HK-2 (cell line): ENCODE results near the gene EDARADD.
"Not testable (repeated sequence)": the region's sequence is repeated elsewhere in the genome, so short reads cannot be mapped to it uniquely, and the experiment has no call there.

Experiments used
- DNase-seq: peaks from one replicate; pipeline ENCODE4 v3.0.0-alpha.2; 2018; ENCODE audit not compliant: unreplicated experiment

Gene EDARADD

GRCh38 chr1:236393681-236394481 is at the start of gene EDARADD:
EDARADD (plus strand) TSS chr1:236394286; CDS start chr1:236394445, 159 bp downstream.
- no peak for DNase-seq

- peak; percentile 4 for DNase-seq
Measured at GRCh38 chr1:236345728-236346127, 48.4 kb upstream of the EDARADD start.

GRCh38 chr1:236348071-236348470 is 46.0 kb upstream of the EDARADD start:
- no peak for DNase-seq

DNA sequence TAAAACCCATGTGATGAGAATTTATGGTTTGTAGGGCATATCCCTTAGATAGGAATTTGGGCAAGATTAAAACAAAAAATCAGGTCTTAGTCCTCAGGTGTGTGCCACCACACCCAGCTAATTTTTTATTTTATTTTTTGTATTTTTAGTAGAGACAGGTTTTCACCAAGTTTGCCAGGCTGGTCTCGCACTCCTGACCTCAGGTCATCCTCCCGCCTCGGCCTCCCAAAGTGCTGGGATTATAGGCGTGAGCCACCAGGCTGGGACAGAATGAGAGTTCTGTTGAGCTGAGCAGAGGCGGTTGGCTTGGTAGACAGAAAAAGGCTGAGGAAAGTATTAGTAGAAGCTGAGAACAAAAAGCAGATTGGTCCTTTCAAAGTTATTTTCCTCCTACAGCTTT is 43.8 kb upstream of the EDARADD start:
- no peak for DNase-seq

- DNase-seq: no peak
Measured at GRCh38 chr1:236351875-236352573, 42.1 kb upstream of the EDARADD start.

DNA sequence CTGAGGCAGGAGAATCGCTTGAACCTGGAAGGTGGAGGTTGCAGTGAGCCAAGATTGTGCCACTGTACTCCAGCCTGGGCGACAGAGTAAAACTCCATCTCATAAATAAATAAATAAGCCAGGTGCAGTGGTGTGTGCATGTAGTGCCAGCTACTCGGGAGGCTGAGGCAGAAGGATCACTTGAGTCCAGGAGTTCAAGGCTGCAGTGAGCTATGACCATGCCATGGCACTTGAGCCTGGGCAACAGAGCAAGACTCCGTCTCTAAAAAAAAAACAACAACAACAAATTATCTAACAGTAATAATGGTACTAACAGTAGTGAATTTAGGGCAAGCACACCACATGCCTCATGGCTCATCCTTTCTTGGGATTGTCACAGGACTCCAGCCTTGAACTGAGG is 41.3 kb upstream of the EDARADD start:
- DNase-seq: not testable (repeated sequence)

DNA sequence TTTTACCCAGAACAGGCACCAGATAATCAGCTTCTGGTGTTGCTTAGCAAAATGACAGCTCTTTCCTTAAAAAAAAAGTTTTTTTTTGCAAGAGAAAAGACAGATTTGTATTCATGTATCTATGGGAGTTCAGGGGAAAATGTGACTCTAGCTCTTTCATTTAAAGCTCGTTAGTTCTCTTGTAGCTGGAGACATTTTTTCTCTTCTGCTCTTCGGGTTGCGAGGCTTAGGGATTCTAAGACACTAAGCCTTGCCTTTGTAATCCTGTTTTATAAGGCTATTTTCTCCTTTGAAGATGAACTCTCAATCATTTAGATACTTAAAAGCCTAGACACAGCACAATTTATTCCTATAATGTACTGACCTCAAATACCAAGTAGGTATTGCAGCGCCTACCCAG is 40.3 kb upstream of the EDARADD start:
- no peak for DNase-seq

DNA sequence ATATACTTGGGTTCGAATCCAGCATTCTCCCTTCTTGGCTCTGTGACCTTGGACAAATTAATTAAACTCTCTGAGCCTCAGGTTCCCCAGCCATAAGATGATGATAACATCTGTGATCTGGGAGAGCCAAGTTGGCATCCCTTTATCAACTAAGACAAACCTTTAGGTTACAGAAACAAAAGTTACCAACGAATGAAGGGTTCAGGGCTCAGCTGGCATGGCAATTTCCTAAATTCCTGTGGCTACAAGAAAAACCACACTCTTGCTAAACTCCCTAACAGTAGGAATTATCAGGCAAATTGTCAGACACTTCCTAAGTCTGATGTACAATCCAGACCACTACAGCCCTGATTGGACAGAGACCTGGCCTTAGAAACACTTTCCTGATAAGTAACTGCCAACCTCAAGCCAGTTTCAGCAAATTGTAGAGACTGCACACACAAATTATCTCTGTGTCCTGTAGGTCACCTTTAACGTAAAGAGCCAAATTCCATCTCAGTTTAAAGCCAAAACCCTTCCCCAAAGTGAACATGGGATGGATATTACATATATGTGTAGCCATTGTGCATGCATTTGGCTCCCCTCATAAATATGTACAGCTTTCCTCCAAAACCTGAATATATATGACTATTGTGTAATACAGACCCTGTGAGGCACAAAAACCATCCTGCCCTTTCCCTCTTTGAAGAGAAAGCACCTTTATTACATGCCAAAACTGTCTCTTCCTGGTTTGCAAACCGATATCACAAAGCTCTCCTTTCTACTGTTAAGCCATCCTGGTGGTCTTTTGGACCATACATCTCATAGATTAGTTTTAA is 39.5 kb upstream of the EDARADD start:
- DNase-seq: peak; percentile 4

GRCh38 chr1:236356141-236356540 is 37.9 kb upstream of the EDARADD start:
- no peak for DNase-seq

GRCh38 chr1:236361909-236362590 is 32.0 kb upstream of the EDARADD start:
- no peak for DNase-seq

DNA sequence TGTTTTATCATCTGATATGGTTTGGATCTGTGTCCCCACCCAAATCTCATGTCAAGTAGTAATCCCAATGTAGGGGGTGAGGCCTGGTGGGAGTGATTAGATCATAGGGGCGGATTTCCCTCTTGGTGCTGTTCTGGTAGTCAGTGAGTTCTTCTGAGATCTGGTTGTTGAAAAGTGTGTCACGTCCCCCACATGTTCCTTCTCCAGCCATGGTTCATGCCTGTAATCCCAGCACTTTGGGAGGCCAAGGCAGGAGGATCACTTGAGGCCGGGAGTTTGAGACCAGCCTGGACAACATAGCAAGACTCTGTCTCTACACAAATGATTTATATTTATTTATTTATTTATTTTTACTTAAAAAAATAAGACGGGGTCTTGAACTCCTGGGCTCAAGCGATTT is 30.8 kb upstream of the EDARADD start:
- no peak for DNase-seq

- DNase-seq: no peak
Measured at GRCh38 chr1:236365999-236366570, 28.0 kb upstream of the EDARADD start.

GRCh38 chr1:236366681-236367080 is 27.4 kb upstream of the EDARADD start:
- not testable (repeated sequence) for DNase-seq

DNA sequence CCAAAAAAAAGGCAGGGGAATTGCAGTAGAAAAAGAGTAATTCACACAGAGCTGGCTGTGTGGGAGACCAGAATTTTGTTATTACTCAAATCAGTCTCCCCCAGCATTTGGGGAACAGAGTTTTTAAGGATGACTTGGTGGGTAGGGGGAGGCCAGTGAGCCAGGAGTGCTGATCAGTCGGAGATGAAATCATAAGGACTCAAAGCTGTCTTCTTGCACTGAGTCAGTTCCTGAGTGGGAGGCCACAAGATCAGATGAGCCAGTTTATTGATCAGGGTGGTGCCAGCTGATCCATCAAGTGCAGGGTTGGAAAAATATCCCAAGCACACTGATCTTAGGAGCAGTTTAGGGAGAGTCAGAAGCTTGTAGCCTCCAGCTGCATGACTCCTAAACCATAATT is 23.7 kb upstream of the EDARADD start:
- DNase-seq: no peak

- no peak for DNase-seq
Measured at GRCh38 chr1:236371083-236371482, 23.0 kb upstream of the EDARADD start.

GRCh38 chr1:236377832-236378535 is 16.1 kb upstream of the EDARADD start:
- DNase-seq: no peak

DNA sequence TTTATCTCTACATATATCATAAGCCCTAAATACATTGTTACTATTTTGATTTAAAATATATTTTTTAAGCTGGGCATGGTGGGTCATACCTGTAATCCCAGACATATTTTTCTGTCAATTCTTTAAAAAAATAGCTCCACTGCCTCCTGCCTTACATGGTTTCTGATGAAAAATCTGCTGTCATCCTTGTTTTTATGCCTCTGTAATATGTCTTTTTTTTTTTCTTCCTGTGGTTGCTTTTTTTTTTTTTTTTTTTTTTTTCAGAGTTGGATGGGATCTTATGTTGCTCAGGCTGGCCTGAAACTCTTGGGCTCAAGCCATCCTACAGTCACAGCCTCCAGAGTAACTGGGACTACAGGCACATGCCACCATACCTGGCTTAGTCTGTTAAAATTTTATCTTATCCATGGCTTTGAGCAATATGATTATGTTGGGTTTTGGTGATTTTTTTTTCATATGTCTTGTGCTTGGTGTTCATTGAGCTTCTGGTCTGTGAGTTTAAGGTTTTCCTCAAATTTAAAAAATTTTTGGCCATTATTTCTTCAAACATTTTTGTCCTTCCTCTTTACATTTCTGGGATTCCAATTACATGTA is 12.4 kb upstream of the EDARADD start:
- no peak for DNase-seq

DNA sequence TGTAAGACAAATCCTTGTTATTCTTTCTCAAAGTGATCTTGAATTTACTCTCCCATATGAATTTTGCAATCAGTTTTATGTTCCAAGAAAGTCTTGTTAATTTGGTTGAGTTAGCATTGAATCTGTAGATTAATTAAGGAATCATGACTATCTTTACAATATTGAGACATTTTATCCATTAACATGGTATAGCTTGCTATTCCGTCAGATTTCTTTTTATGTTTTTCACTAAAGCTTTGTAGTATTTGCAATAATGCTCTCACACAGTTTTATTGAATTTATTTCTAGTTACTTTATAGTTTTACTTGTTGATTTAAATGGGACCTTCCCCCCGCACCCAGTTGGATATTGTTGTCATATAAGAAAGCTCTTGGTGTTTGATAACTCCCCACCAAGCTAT is 5.8 kb upstream of the EDARADD start:
- DNase-seq: no peak

DNA sequence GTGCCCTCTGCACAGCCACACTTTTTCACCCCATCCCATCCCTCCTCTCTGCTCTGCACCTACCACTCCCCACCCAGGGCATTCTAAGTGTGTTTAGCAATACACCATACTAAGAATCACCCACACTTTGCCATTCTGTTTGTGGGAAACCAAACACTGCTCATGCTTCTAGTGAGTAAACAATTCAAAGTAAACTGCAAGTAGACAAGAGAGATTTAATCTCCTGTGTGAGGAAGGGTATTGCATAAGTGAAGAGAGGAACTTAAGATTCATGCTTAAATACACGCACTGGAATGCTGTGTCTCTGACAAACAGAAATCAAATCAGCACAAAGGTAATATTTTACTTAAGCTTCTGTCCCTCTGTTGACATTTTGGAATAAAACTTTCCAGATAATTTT is 4.8 kb upstream of the EDARADD start:
- no peak for DNase-seq

DNA sequence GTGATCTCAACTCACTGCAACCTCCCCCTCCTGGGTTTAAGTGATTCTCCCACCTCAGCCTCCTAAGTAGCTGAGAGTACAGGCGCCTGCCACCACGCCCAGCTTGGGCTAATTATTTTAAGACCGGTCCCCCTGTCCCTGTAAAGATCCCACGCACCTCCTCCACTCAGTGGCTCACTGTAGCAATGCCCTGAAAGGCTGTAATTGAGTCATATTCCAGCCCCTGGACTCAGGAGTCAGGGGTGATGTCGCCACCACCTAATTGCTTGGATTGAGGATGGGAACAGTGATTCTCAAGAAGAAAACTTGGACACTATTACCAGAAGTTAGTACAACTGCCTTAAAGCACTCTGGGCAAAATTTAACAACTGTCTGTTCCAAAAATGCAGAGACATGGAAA is 3.1 kb upstream of the EDARADD start:
- DNase-seq: no peak
